GM12878 (cell line): ENCODE measurements around the gene KLF3. TPM values are rescaled to one million over a fixed set of nuclear protein-coding genes. Genes with fewer than 3 reads are reported as not detected.
A peak's percentile ranks its signal among the peaks of the same experiment; 100 is the strongest.

Source experiments
- ATAC-seq: fragments of 200-7000 bp; cut with Tn5 transposase; 3 replicates; pipeline ENCODE4 v1.9.1; 2020; ENCODE audit warnings: mild to moderate bottlenecking, moderate library complexity
- BruUV-seq: library from RNA; stranded (reverse); fragments of 400-500 nt; replicated peaks from 2 replicates; lab custom pipeline; 2021; lab: Mats Ljungman, UMichigan
- CTCF ChIA-PET: fragments of 300-600 bp; sonication (Branson Sonifier 250); formaldehyde crosslinking; extraction: SDS; loops from one replicate; lab custom pipeline; 2021; ENCODE audit warnings: inconsistent platforms; lab: Yijun Ruan, JAX
- POLR2A ChIA-PET: fragments of 350-600 bp; formaldehyde crosslinking; extraction: SDS; loops from one replicate; lab custom pipeline; 2021; ENCODE audit warnings: inconsistent platforms; lab: Charles Lee
- RAD21 ChIA-PET: fragments of 300-600 bp; sonication (Branson Sonifier 250); formaldehyde crosslinking; loops from one replicate; lab custom pipeline; 2023; ENCODE audit warnings: antibody characterized with exemption; ENCODE audit not compliant: unreplicated experiment; lab: Charles Lee
- SMC1A ChIA-PET: fragments of 300-600 bp; sonication (Branson Sonifier 250); formaldehyde crosslinking; loops from one replicate; lab custom pipeline; 2023; ENCODE audit not compliant: unreplicated experiment, uncharacterized antibody; lab: Charles Lee
- DNase-seq: peaks from one replicate; pipeline ENCODE4 v3.0.0-alpha.2; 2011; ENCODE audit warnings: low read depth, low spot score
- FAIRE-seq: peaks from 3 replicates; lab custom pipeline; 2011; peaks lifted over from hg19 to GRCh38; lab: Jason Lieb, UNC
- H2AFZ ChIP-seq: 2 replicates; pipeline ENCODE4 v1.6.0; 2011; ENCODE audit warnings: low read depth, low read length, control low read depth; ENCODE audit not compliant: control insufficient read depth
- H3K27ac ChIP-seq: 2 replicates; pipeline ENCODE4 v1.5.1; 2011; ENCODE audit warnings: control low read depth; ENCODE audit not compliant: control insufficient read depth, insufficient read depth
- H3K27me3 ChIP-seq, 2 experiments: replicated peaks in 1 of 2; 2 replicates each; pipeline versions ENCODE4 v1.6.0 to v1.6.1; 2011; ENCODE audit warnings: low read length in 1 of 2; ENCODE audit not compliant: control insufficient read depth in 2 of 2, insufficient read depth in 2 of 2
- H3K36me3 ChIP-seq, 2 experiments: 2 replicates each; pipeline ENCODE4 v1.5.1; 2011; ENCODE audit warnings: low read length in 1 of 2; ENCODE audit not compliant: control insufficient read depth in 2 of 2, insufficient read depth in 2 of 2
- H3K4me1 ChIP-seq: 2 replicates; pipeline ENCODE4 v1.6.1; 2011; ENCODE audit warnings: mild to moderate bottlenecking, low read length, moderate library complexity, mixed read lengths; ENCODE audit not compliant: control insufficient read depth, insufficient read depth
- H3K4me2 ChIP-seq: 2 replicates; pipeline ENCODE4 v1.6.0; 2011; ENCODE audit warnings: control low read depth; ENCODE audit not compliant: control insufficient read depth, insufficient read depth
- H3K4me3 ChIP-seq: fragments of 200-600 bp; sonication (generic); 2 replicates; pipeline ENCODE4 v1.5.1; 2016
- H3K79me2 ChIP-seq: 2 replicates; pipeline ENCODE4 v1.6.0; 2011; ENCODE audit warnings: low read length; ENCODE audit not compliant: control insufficient read depth, insufficient read depth
- H3K9ac ChIP-seq: 2 replicates; pipeline ENCODE4 v1.8.0; 2011; ENCODE audit warnings: low read length, control low read depth, mixed read lengths; ENCODE audit not compliant: control insufficient read depth, insufficient read depth
- H3K9me3 ChIP-seq: replicated peaks from 3 replicates; pipeline ENCODE4 v1.5.1; 2011; ENCODE audit warnings: mild to moderate bottlenecking, low read length; ENCODE audit not compliant: control insufficient read depth, insufficient read depth
- H4K20me1 ChIP-seq: 2 replicates; pipeline ENCODE4 v1.6.0; 2011; ENCODE audit not compliant: control insufficient read depth, insufficient read depth
- CREB1 ChIP-seq: IDR thresholded peaks from 2 replicates; pipeline ENCODE4 v1.6.1; 2012; ENCODE audit warnings: low read depth, mild to moderate bottlenecking, inconsistent platforms
- CTCF ChIP-seq, 3 experiments: IDR thresholded peaks in 2 of 3; conservative IDR thresholded peaks in 1 of 3; 2 replicates each; pipeline ENCODE4 v1.5.1; 2011; ENCODE audit warnings: low read depth in 3 of 3, low read length in 3 of 3, mild to moderate bottlenecking in 3 of 3, control low read depth in 2 of 3, moderate library complexity in 2 of 3, inconsistent platforms in 1 of 3, mixed read lengths in 1 of 3; ENCODE audit not compliant: control insufficient read depth in 2 of 3, insufficient read depth in 1 of 3; ENCODE audit errors: extremely low read depth in 1 of 3
- RAD21 ChIP-seq: IDR thresholded peaks from 2 replicates; pipeline ENCODE4 v1.6.1; 2011; ENCODE audit warnings: mild to moderate bottlenecking, low read depth, low read length, moderate library complexity; ENCODE audit not compliant: insufficient read depth
- WGBS: methylation state at CpG from one replicate; pipeline ENCODE4 v1.1.6; 2016; ENCODE audit warnings: low lambda C conversion rate; ENCODE audit not compliant: insufficient replicate concordance, insufficient coverage; ENCODE audit errors: missing lambda C conversion rate; 5-methylcytosine and 5-hydroxymethylcytosine counted together
- in situ Hi-C: fragments of 300-500 bp; cut with MboI; formaldehyde crosslinking; loops from 9 replicates; pipeline ENCODE4 v1.14.3; 2018; ENCODE audit warnings: mixed read lengths
- intact Hi-C: fragments of 100-400 bp; cut with micrococcal nuclease; formaldehyde crosslinking; loops from one replicate; pipeline ENCODE4 v1.14.2; 2022; ENCODE audit not compliant: unreplicated experiment
- polyA plus RNA-seq, 11 experiments: library from polyadenylated mRNA; depleted of rRNA in 4 of 11; unstranded in 6 of 11; stranded (reverse) in 5 of 11; fragments of >200 nt; fragmentation: Nextera tagmentation in 4 of 11; fragmentation: Illumina TruSeq in 1 of 11; extraction: Ambion mirVana in 4 of 11; extraction: Trizol in 1 of 11; gene quantifications; 1 replicate in 1 of 11; 2 replicates in 10 of 11; pipeline versions ENCODE4 v1.2.1 to v1.2.3, GENCODE V29; 2011 to 2016; ENCODE audit warnings: inconsistent platforms in 2 of 11, missing spikeins in 2 of 11, low read depth in 1 of 11
- total RNA-seq, 4 experiments: library from RNA; depleted of rRNA in 3 of 4; stranded (reverse); fragments of >200 nt in 3 of 4; fragmentation: Illumina TruSeq in 1 of 4; extraction: Trizol in 1 of 4; gene quantifications; 2 replicates each; pipeline versions ENCODE4 v1.2.1 to v1.2.3, GENCODE V29; 2013 to 2021
- TF ChIP-seq, protein P1 (sequence below): fragments of 150-350 bp; IDR thresholded peaks from 2 replicates; pipeline ENCODE4 v1.6.1; 2016; ENCODE audit warnings: low read depth, low read length

KLF3 gene
- total and polyA plus RNA-seq, 10 of the 15 experiments (the other 5 are each of a cell fraction or from before 2014, with no cell fraction given): 1.4 to 5.8 (median 2.1) TPM

GRCh38 chr4:38728631-38729141 lies 64.7 kb downstream of the KLF3 start:
- BruUV-seq: no TSS peak
- ATAC-seq: no peak
- Histone ChIP-seq H3K9ac (no peak overlapping the region), H2AFZ (no peak overlapping the region), H3K4me2 (no peak overlapping the region), H3K9me3 (peaks cover 6% of the 10 kb centered on the region; the same call in 2 of the 3 replicates), H4K20me1 (no peaks in the 10 kb centered on the region), H3K4me1 (peaks cover 16% of the 10 kb centered on the region), H3K79me2 (no peaks in the 10 kb centered on the region)
- intact Hi-C loops: no loop called here
- ChIA-PET POLR2A (interaction anchor here (0.8 kb wide), 1 partner anchor 639 kb away, joined by 3 read pairs; no protein-coding TSS in a partner anchor), SMC1A (interaction anchor here (0.7 to 5.8 kb wide), 6 partner anchors 12 to 551 kb away, joined by 3 to 40 read pairs (median 5); no protein-coding TSS in a partner anchor), CTCF (interaction anchor here (0.6 to 7.1 kb wide), 5 partner anchors 25 to 549 kb away, joined by 3 to 65 read pairs (median 3); no protein-coding TSS in a partner anchor)
- in situ Hi-C loops: no loop called here
- TF ChIP-seq RAD21 (0 out of 2 replicates have a peak, but pooled peaks have one; percentile 3), CTCF (IDR thresholded peaks at IDR 0.05 in 2 of 3, conservative IDR thresholded peaks at IDR 0.05 in 1 of 3; ENCODE audit: control insufficient read depth in 2 of 3, extremely low read depth in 1 of 3, insufficient read depth in 1 of 3, low read depth in 3 of 3, low read length in 3 of 3) (0 out of 6 replicates have a peak, but pooled peaks of 1 of the 3 experiments have one; percentile 6), CREB1 (no peak)
- TF ChIP-seq, protein P1, sequence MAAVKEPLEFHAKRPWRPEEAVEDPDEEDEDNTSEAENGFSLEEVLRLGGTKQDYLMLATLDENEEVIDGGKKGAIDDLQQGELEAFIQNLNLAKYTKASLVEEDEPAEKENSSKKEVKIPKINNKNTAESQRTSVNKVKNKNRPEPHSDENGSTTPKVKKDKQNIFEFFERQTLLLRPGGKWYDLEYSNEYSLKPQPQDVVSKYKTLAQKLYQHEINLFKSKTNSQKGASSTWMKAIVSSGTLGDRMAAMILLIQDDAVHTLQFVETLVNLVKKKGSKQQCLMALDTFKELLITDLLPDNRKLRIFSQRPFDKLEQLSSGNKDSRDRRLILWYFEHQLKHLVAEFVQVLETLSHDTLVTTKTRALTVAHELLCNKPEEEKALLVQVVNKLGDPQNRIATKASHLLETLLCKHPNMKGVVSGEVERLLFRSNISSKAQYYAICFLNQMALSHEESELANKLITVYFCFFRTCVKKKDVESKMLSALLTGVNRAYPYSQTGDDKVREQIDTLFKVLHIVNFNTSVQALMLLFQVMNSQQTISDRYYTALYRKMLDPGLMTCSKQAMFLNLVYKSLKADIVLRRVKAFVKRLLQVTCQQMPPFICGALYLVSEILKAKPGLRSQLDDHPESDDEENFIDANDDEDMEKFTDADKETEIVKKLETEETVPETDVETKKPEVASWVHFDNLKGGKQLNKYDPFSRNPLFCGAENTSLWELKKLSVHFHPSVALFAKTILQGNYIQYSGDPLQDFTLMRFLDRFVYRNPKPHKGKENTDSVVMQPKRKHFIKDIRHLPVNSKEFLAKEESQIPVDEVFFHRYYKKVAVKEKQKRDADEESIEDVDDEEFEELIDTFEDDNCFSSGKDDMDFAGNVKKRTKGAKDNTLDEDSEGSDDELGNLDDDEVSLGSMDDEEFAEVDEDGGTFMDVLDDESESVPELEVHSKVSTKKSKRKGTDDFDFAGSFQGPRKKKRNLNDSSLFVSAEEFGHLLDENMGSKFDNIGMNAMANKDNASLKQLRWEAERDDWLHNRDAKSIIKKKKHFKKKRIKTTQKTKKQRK: no peak
- TF ChIP-seq, all 136 proteins: peak for 2
- DNase-seq (no peak), FAIRE-seq (no peak)
- Histone ChIP-seq H3K4me3 (no peak overlapping the region), H3K36me3 (no peaks in the 10 kb centered on the region), H3K27me3 (no peaks in the 10 kb centered on the region), H3K27ac (no peak overlapping the region)
- 100% methylated on average over 4 of the region's 4 CpGs for WGBS
- RAD21 ChIA-PET: interaction anchor here (1.3 to 6.9 kb wide), 5 partner anchors 53 to 659 kb away, joined by 3 to 66 read pairs (median 5); no protein-coding TSS in a partner anchor
